SK-N-SH (cell line): ENCODE results near the gene GPR3. TPM values are rescaled to one million over a fixed set of nuclear protein-coding genes. Genes with fewer than 3 reads are reported as not detected.

Source experiments
- CTCF ChIA-PET: fragments of 300-600, 350-600 bp; formaldehyde crosslinking; extraction: SDS; loops from one replicate; lab custom pipeline; 2021; lab: Yijun Ruan, JAX
- POLR2A ChIA-PET: fragments of 350-600 bp; sonication (Branson Sonifier 250); formaldehyde crosslinking; extraction: SDS; loops from one replicate; lab custom pipeline; 2020; ENCODE audit warnings: antibody characterized with exemption, inconsistent platforms; lab: Yijun Ruan, JAX
- DNase-seq: peaks from one replicate; pipeline ENCODE4 v3.0.0; 2012
- H2AFZ ChIP-seq: fragments of 200-600 bp; sonication (generic); 2 replicates; pipeline ENCODE4 v1.8.1; 2016; ENCODE audit warnings: antibody characterized with exemption, mild to moderate bottlenecking, low read depth
- H3F3A ChIP-seq: fragments of 200-600 bp; sonication (generic); replicated peaks from 2 replicates; pipeline ENCODE3; 2016; ENCODE audit warnings: antibody characterized with exemption, mild to moderate bottlenecking; ENCODE audit not compliant: insufficient read depth
- H3K27ac ChIP-seq, 2 experiments: fragments of 200-500 bp in 1 of 2; fragments of 200-600 bp in 1 of 2; sonication (Bioruptor generic) in 1 of 2; sonication (generic), shearing (Covaris generic) in 1 of 2; 2 replicates each; pipeline versions ENCODE4 v1.5.1 to v1.6.1; 2014 to 2016; ENCODE audit warnings: low read depth in 2 of 2, inconsistent platforms in 1 of 2, low read length in 1 of 2, mild to moderate bottlenecking in 1 of 2, mixed read lengths in 1 of 2
- H3K27me3 ChIP-seq: fragments of 200-600 bp; sonication (generic), shearing (Covaris generic); 2 replicates; pipeline ENCODE4 v1.6.1; 2016; ENCODE audit warnings: mixed run types; ENCODE audit not compliant: insufficient read depth
- H3K36me3 ChIP-seq, 2 experiments: fragments of 200-500 bp in 1 of 2; fragments of 200-600 bp in 1 of 2; sonication (Bioruptor generic) in 1 of 2; sonication (generic) in 1 of 2; replicated peaks in 1 of 2; 2 replicates each; pipeline versions ENCODE3 to v1.5.1; 2014 to 2016; ENCODE audit warnings: low read length in 1 of 2, mild to moderate bottlenecking in 1 of 2; ENCODE audit not compliant: insufficient read depth in 2 of 2, control insufficient read depth in 1 of 2
- H3K4me1 ChIP-seq, 2 experiments: fragments of 200-500 bp in 1 of 2; fragments of 200-600 bp in 1 of 2; sonication (Bioruptor generic) in 1 of 2; sonication (generic), shearing (Covaris generic) in 1 of 2; 2 replicates each; pipeline versions ENCODE4 v1.5.1 to v1.6.1; 2014 to 2016; ENCODE audit warnings: low read depth in 1 of 2, low read length in 1 of 2, mixed run types in 1 of 2; ENCODE audit not compliant: insufficient read depth in 2 of 2, control insufficient read depth in 1 of 2
- H3K4me2 ChIP-seq: fragments of 200-600 bp; sonication (generic), shearing (Covaris generic); 2 replicates; pipeline ENCODE4 v1.6.1; 2017; ENCODE audit warnings: mixed run types
- H3K4me3 ChIP-seq, 2 experiments: fragments of 200-500 bp in 1 of 2; fragments of 200-600 bp in 1 of 2; sonication (Bioruptor generic) in 1 of 2; sonication (generic), shearing (Covaris generic) in 1 of 2; 2 replicates each; pipeline versions ENCODE4 v1.5.1 to v1.8.1; 2014 to 2016; ENCODE audit warnings: low read depth in 2 of 2, inconsistent platforms in 1 of 2, low read length in 1 of 2, mild to moderate bottlenecking in 1 of 2, mixed read lengths in 1 of 2, moderate library complexity in 1 of 2
- H3K79me2 ChIP-seq: fragments of 200-600 bp; sonication (generic); 2 replicates; pipeline ENCODE4 v1.8.1; 2017; ENCODE audit warnings: mild to moderate bottlenecking; ENCODE audit not compliant: insufficient read depth
- H3K9ac ChIP-seq: fragments of 200-600 bp; sonication (generic); 2 replicates; pipeline ENCODE4 v1.6.1; 2017; ENCODE audit warnings: mixed run types
- H3K9me2 ChIP-seq: fragments of 200-600 bp; sonication (generic); 2 replicates; pipeline ENCODE4 v1.6.1; 2017; ENCODE audit warnings: mixed run types
- H3K9me3 ChIP-seq: fragments of 200-600 bp; sonication (generic); 2 replicates; pipeline ENCODE4 v1.6.1; 2017; ENCODE audit warnings: mixed run types, mild to moderate bottlenecking, moderate library complexity
- H4K20me1 ChIP-seq: fragments of 200-600 bp; sonication (generic); 2 replicates; pipeline ENCODE4 v1.6.1; 2017; ENCODE audit warnings: mild to moderate bottlenecking, mixed run types; ENCODE audit not compliant: insufficient read depth
- CHD2 ChIP-seq: fragments of 150-350 bp; IDR thresholded peaks from 2 replicates; pipeline ENCODE4 v1.6.1; 2018; ENCODE audit warnings: low read length; ENCODE audit not compliant: partially characterized antibody
- ELF1 ChIP-seq: IDR thresholded peaks from 2 replicates; pipeline ENCODE4 v1.4.0; 2012
- EP300 ChIP-seq, 2 experiments: IDR thresholded peaks; 2 replicates each; pipeline versions ENCODE4 v1.4.0 to v1.6.1; 2012; ENCODE audit warnings: borderline replicate concordance in 1 of 2, low read depth in 1 of 2, low read length in 1 of 2
- FOSL2 ChIP-seq: IDR thresholded peaks from 2 replicates; pipeline ENCODE4 v1.4.0; 2012; ENCODE audit warnings: low read depth, mild to moderate bottlenecking, moderate library complexity, borderline replicate concordance
- FOXJ3 ChIP-seq: sonication (generic); formaldehyde crosslinking; IDR thresholded peaks from 2 replicates; pipeline ENCODE4 v1.5.1; 2020; ENCODE audit warnings: mild to moderate bottlenecking, missing genetic modification reagents
- GABPA ChIP-seq: IDR thresholded peaks from 2 replicates; pipeline ENCODE4 v1.4.0; 2012; ENCODE audit warnings: low read depth, mild to moderate bottlenecking
- JUND ChIP-seq: IDR thresholded peaks from 2 replicates; pipeline ENCODE4 v1.4.0; 2012
- MEF2A ChIP-seq: IDR thresholded peaks from 2 replicates; pipeline ENCODE4 v1.4.0; 2012; ENCODE audit warnings: low read depth, borderline replicate concordance
- MXI1 ChIP-seq: IDR thresholded peaks from 2 replicates; pipeline ENCODE4 v1.6.1; 2012; ENCODE audit warnings: mild to moderate bottlenecking, low read depth, low read length, improper control_type of control experiment
- NFIC ChIP-seq: IDR thresholded peaks from 2 replicates; pipeline ENCODE4 v1.4.0; 2012; ENCODE audit warnings: borderline replicate concordance
- NRF1 ChIP-seq: IDR thresholded peaks from 2 replicates; pipeline ENCODE4 v1.6.1; 2012; ENCODE audit warnings: low read depth, mild to moderate bottlenecking, low read length
- RCOR1 ChIP-seq: fragments of 150-350 bp; IDR thresholded peaks from 2 replicates; pipeline ENCODE4 v1.6.1; 2017; ENCODE audit warnings: antibody characterized with exemption, low read length
- RXRA ChIP-seq: IDR thresholded peaks from 2 replicates; pipeline ENCODE4 v1.4.0; 2012; ENCODE audit warnings: low read depth, mild to moderate bottlenecking, borderline replicate concordance
- TAF1 ChIP-seq: IDR thresholded peaks from 2 replicates; pipeline ENCODE4 v1.6.1; 2012; ENCODE audit warnings: low read depth, mild to moderate bottlenecking, low read length, moderate library complexity, borderline replicate concordance
- TEAD4 ChIP-seq: IDR thresholded peaks from 2 replicates; pipeline ENCODE4 v1.4.0; 2012; ENCODE audit warnings: mild to moderate bottlenecking, borderline replicate concordance; ENCODE audit not compliant: insufficient read depth
- WGBS: methylation state at CpG from one replicate; pipeline ENCODE4 v1.1.6; 2017; ENCODE audit warnings: low lambda C conversion rate; 5-methylcytosine and 5-hydroxymethylcytosine counted together
- polyA plus RNA-seq, 3 experiments: library from polyadenylated mRNA; depleted of rRNA; stranded (reverse); fragments of >200 nt; gene quantifications; 2 replicates each; pipeline ENCODE4 v1.2.3, GENCODE V29; 2012
- TF ChIP-seq, protein P1 (sequence below): IDR thresholded peaks from 2 replicates; pipeline ENCODE4 v1.4.0; 2012; ENCODE audit warnings: low read depth, borderline replicate concordance
- TF ChIP-seq, protein P2 (sequence below): fragments of 150-350 bp; IDR thresholded peaks from 2 replicates; pipeline ENCODE4 v1.6.1; 2017; ENCODE audit warnings: antibody characterized with exemption, low read length, low read depth, borderline replicate concordance
- TF ChIP-seq, protein P3 (sequence below): fragments of 150-350 bp; IDR thresholded peaks from 2 replicates; pipeline ENCODE4 v1.6.1; 2016; ENCODE audit warnings: mild to moderate bottlenecking, low read depth, low read length
- TF ChIP-seq, protein P4 (sequence below): IDR thresholded peaks from 2 replicates; pipeline ENCODE4 v1.6.1; 2012; ENCODE audit warnings: mild to moderate bottlenecking, low read depth, low read length, moderate library complexity
- TF ChIP-seq, protein P5 (sequence below): IDR thresholded peaks from 2 replicates; pipeline ENCODE4 v1.4.0; 2012; ENCODE audit warnings: low read depth

Gene GPR3
- polyA plus RNA-seq, 1 of the 3 experiments (the other 2 are of a cell fraction): 6.0 TPM

DNA sequence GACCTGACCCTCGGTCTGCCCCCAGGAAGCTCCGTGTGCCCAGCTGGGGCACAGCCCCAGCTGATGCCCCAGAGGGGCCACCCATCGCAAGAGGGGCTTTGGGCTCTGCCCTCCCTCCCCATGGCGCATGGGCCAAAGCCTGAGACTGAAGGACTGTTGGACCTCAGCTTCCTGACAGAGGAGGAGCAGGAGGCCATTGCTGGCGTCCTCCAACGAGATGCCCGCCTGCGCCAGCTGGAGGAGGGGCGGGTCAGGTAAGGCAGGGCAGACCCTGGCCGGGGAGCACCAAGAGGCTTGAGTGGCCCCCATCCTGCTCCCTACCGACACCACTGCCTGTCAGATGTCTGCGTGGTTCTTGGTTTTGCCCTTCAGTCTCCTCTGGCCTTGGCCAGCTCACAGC is 47.1 kb upstream of the GPR3 start (continued):
- TF ChIP-seq CHD2 (no peak), TAF1 (no peak), FOSL2 (no peak), RXRA (no peak)
- TF ChIP-seq, protein P1, sequence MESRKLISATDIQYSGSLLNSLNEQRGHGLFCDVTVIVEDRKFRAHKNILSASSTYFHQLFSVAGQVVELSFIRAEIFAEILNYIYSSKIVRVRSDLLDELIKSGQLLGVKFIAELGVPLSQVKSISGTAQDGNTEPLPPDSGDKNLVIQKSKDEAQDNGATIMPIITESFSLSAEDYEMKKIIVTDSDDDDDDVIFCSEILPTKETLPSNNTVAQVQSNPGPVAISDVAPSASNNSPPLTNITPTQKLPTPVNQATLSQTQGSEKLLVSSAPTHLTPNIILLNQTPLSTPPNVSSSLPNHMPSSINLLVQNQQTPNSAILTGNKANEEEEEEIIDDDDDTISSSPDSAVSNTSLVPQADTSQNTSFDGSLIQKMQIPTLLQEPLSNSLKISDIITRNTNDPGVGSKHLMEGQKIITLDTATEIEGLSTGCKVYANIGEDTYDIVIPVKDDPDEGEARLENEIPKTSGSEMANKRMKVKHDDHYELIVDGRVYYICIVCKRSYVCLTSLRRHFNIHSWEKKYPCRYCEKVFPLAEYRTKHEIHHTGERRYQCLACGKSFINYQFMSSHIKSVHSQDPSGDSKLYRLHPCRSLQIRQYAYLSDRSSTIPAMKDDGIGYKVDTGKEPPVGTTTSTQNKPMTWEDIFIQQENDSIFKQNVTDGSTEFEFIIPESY: no peak
- TF ChIP-seq, protein P2, sequence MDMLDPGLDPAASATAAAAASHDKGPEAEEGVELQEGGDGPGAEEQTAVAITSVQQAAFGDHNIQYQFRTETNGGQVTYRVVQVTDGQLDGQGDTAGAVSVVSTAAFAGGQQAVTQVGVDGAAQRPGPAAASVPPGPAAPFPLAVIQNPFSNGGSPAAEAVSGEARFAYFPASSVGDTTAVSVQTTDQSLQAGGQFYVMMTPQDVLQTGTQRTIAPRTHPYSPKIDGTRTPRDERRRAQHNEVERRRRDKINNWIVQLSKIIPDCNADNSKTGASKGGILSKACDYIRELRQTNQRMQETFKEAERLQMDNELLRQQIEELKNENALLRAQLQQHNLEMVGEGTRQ: no peak
- TF ChIP-seq, all 33 proteins: peak for 0

DNA sequence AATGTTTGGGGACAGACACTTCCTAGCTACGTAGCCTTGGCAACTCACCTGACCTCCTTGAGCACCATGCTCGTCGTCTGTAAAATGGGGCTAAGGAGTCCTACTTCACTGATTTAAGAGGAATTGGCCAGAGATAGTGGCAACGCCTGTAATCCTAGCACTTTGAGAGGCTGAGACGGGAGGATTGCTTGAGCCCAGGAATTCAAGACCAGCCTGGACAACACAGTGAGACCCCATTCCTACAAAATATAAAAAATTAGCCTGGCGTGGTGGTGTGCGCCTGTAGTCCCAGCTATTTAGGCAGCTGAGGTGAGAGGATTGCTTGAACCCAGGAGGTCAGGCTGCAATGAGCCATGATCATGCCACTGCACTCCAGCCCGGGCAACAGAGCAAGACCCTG is 46.1 kb upstream of the GPR3 start:
- H3F3A ChIP-seq: no peaks in the 10 kb centered on the region
- no peak overlapping the region for H3K9ac ChIP-seq
- H3K27ac ChIP-seq: no peak overlapping the region
- no peak overlapping the region for H2AFZ ChIP-seq
- H3K79me2 ChIP-seq: no peaks in the 10 kb centered on the region
- ChIA-PET POLR2A (no interaction called here), CTCF (interaction anchor here (0.7 to 4.7 kb wide), 6 partner anchors 11 to 261 kb away, joined by 3 to 40 read pairs (median 6); partner anchors contain the start of gene AHDC1)
- WGBS: 96% methylated on average over 8 of the region's 8 CpGs
- H3K36me3 ChIP-seq: no peaks in the 10 kb centered on the region
- H3K9me2 ChIP-seq: no peaks in the 10 kb centered on the region
- H3K4me1 ChIP-seq: peaks cover 4 to 10% of the 10 kb centered on the region in 2 experiments; a peak in 2 of 4 replicates
- H4K20me1 ChIP-seq: no peaks in the 10 kb centered on the region
- no peaks in the 10 kb centered on the region for H3K27me3 ChIP-seq
- DNase-seq: no peak
- H3K9me3 ChIP-seq: no peaks in the 10 kb centered on the region
- no peak overlapping the region for H3K4me3 ChIP-seq
- H3K4me2 ChIP-seq: no peak overlapping the region
- TF ChIP-seq FOXJ3 (CRISPR knock-in tag) (no peak), ELF1 (no peak), MEF2A (no peak), NRF1 (no peak), RXRA (no peak), JUND (no peak), EP300 (IDR thresholded peaks at IDR 0.05; ENCODE audit: borderline replicate concordance in 1 of 2, low read depth in 1 of 2, low read length in 1 of 2) (no peak), GABPA (no peak), RCOR1 (no peak), TEAD4 (no peak), NFIC (no peak), MXI1 (no peak), CHD2 (no peak)
- TF ChIP-seq, protein P2: no peak
- TF ChIP-seq, protein P3, sequence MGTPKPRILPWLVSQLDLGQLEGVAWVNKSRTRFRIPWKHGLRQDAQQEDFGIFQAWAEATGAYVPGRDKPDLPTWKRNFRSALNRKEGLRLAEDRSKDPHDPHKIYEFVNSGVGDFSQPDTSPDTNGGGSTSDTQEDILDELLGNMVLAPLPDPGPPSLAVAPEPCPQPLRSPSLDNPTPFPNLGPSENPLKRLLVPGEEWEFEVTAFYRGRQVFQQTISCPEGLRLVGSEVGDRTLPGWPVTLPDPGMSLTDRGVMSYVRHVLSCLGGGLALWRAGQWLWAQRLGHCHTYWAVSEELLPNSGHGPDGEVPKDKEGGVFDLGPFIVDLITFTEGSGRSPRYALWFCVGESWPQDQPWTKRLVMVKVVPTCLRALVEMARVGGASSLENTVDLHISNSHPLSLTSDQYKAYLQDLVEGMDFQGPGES: no peak
- TF ChIP-seq, protein P4, sequence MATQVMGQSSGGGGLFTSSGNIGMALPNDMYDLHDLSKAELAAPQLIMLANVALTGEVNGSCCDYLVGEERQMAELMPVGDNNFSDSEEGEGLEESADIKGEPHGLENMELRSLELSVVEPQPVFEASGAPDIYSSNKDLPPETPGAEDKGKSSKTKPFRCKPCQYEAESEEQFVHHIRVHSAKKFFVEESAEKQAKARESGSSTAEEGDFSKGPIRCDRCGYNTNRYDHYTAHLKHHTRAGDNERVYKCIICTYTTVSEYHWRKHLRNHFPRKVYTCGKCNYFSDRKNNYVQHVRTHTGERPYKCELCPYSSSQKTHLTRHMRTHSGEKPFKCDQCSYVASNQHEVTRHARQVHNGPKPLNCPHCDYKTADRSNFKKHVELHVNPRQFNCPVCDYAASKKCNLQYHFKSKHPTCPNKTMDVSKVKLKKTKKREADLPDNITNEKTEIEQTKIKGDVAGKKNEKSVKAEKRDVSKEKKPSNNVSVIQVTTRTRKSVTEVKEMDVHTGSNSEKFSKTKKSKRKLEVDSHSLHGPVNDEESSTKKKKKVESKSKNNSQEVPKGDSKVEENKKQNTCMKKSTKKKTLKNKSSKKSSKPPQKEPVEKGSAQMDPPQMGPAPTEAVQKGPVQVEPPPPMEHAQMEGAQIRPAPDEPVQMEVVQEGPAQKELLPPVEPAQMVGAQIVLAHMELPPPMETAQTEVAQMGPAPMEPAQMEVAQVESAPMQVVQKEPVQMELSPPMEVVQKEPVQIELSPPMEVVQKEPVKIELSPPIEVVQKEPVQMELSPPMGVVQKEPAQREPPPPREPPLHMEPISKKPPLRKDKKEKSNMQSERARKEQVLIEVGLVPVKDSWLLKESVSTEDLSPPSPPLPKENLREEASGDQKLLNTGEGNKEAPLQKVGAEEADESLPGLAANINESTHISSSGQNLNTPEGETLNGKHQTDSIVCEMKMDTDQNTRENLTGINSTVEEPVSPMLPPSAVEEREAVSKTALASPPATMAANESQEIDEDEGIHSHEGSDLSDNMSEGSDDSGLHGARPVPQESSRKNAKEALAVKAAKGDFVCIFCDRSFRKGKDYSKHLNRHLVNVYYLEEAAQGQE: no peak
- TF ChIP-seq, protein P1: no peak
- TF ChIP-seq, protein P5, sequence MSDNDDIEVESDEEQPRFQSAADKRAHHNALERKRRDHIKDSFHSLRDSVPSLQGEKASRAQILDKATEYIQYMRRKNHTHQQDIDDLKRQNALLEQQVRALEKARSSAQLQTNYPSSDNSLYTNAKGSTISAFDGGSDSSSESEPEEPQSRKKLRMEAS: no peak
